WTC11 (cell line): ENCODE data around the gene LRRC51. TPM values are rescaled to one million over a fixed set of nuclear protein-coding genes. Genes with fewer than 3 reads are reported as not detected.

Experiments used
- ATAC-seq: fragments of 200-7000 bp; cut with Tn5 transposase; 2 replicates; pipeline ENCODE4 v1.10.0; 2021; ENCODE audit warnings: mild to moderate bottlenecking, moderate library complexity
- CTCF ChIA-PET: fragments of 300-600 bp; sonication (Branson Sonifier 250); formaldehyde crosslinking; loops from one replicate; lab custom pipeline; 2021; ENCODE audit warnings: antibody characterized with exemption; lab: Charles Lee
- POLR2A ChIA-PET: fragments of 350-600 bp; sonication (Branson Sonifier 250); formaldehyde crosslinking; loops from one replicate; lab custom pipeline; 2021; ENCODE audit warnings: antibody characterized with exemption; lab: Charles Lee
- DNase-seq: peaks from one replicate; pipeline ENCODE4 v3.0.0; 2021; ENCODE audit warnings: low spot score
- H3K27ac Mint-ChIP-seq: 2 replicates; pipeline ENCODE4 v1.8.0; 2021; ENCODE audit warnings: mixed read lengths
- H3K27me3 Mint-ChIP-seq: 2 replicates; pipeline ENCODE4 v1.8.0; 2021; ENCODE audit warnings: low read depth, mild to moderate bottlenecking, moderate library complexity, mixed read lengths
- H3K36me3 Mint-ChIP-seq: 2 replicates; pipeline ENCODE4 v1.8.0; 2021; ENCODE audit warnings: mixed read lengths
- H3K4me1 Mint-ChIP-seq: 2 replicates; pipeline ENCODE4 v1.8.0; 2022; ENCODE audit warnings: mixed read lengths
- H3K4me3 Mint-ChIP-seq: 2 replicates; pipeline ENCODE4 v1.8.0; 2021; ENCODE audit warnings: mild to moderate bottlenecking, moderate library complexity, mixed read lengths
- H3K9me3 Mint-ChIP-seq: 2 replicates; pipeline ENCODE4 v1.8.0; 2021; ENCODE audit warnings: mixed read lengths
- ESRRA ChIP-seq: sonication (generic); formaldehyde crosslinking; IDR thresholded peaks from 2 replicates; pipeline ENCODE4 v1.8.1; 2022; ENCODE audit warnings: mild to moderate bottlenecking, missing genetic modification reagents, borderline replicate concordance
- GRHL2 ChIP-seq: fragments of 250-450 bp; sonication (Bioruptor Pico); IDR thresholded peaks from 2 replicates; pipeline ENCODE4 v1.8.0; 2022; ENCODE audit warnings: mild to moderate bottlenecking, moderate library complexity; ENCODE audit not compliant: insufficient replicate concordance, severe bottlenecking
- GTF2I ChIP-seq: fragments of 250-450 bp; sonication (Bioruptor Pico); conservative IDR thresholded peaks from 2 replicates; pipeline ENCODE4 v1.4.0; 2021; ENCODE audit warnings: mild to moderate bottlenecking
- HMGA2 ChIP-seq: fragments of 250-450 bp; sonication (Bioruptor Pico); IDR thresholded peaks from 2 replicates; pipeline ENCODE4 v1.4.0; 2021; ENCODE audit warnings: mild to moderate bottlenecking, moderate library complexity
- NFATC4 ChIP-seq: fragments of 250-450 bp; sonication (Bioruptor Pico); IDR thresholded peaks from 2 replicates; pipeline ENCODE4 v1.9.0; 2021; ENCODE audit warnings: mild to moderate bottlenecking
- RELA ChIP-seq: sonication (generic); formaldehyde crosslinking; IDR thresholded peaks from 2 replicates; pipeline ENCODE4 v1.8.1; 2022; ENCODE audit warnings: missing genetic modification reagents, mild to moderate bottlenecking, borderline replicate concordance
- SOX15 ChIP-seq: fragments of 250-450 bp; sonication (Bioruptor Pico); IDR thresholded peaks from 2 replicates; pipeline ENCODE4 v1.9.0; 2021; ENCODE audit warnings: mild to moderate bottlenecking
- ZBTB21 ChIP-seq: sonication (generic); formaldehyde crosslinking; IDR thresholded peaks from 2 replicates; pipeline ENCODE4 v1.8.1; 2023; ENCODE audit warnings: mild to moderate bottlenecking, missing genetic modification reagents, borderline replicate concordance
- ZNF263 ChIP-seq: sonication (generic); formaldehyde crosslinking; IDR thresholded peaks from 2 replicates; pipeline ENCODE4 v1.8.1; 2022; ENCODE audit warnings: low read depth, mild to moderate bottlenecking, moderate library complexity, missing genetic modification reagents
- ZNF396 ChIP-seq: fragments of 250-450 bp; sonication (Bioruptor Pico); IDR thresholded peaks from 2 replicates; pipeline ENCODE4 v1.8.0; 2021; ENCODE audit warnings: mild to moderate bottlenecking, moderate library complexity, borderline replicate concordance
- total RNA-seq: library from RNA; stranded (reverse); gene quantifications from 3 replicates; pipeline ENCODE4 v1.2.3, GENCODE V29; 2021
- TF ChIP-seq, protein P1 (sequence below): sonication (generic); formaldehyde crosslinking; IDR thresholded peaks from 2 replicates; pipeline ENCODE4 v1.8.0; 2023; ENCODE audit warnings: missing genetic modification reagents, mild to moderate bottlenecking, borderline replicate concordance
- TF ChIP-seq, protein P2 (sequence below): fragments of 250-450 bp; sonication (Bioruptor Pico); IDR thresholded peaks from 2 replicates; pipeline ENCODE4 v1.9.0; 2021; ENCODE audit warnings: mild to moderate bottlenecking
- TF ChIP-seq, protein P3 (sequence below): sonication (generic); formaldehyde crosslinking; IDR thresholded peaks from 2 replicates; pipeline ENCODE4 v1.8.0; 2022; ENCODE audit warnings: missing genetic modification reagents
- TF ChIP-seq, protein P4 (sequence below): fragments of 250-450 bp; sonication (Bioruptor Pico); conservative IDR thresholded peaks from 2 replicates; pipeline ENCODE4 v1.9.0; 2021; ENCODE audit warnings: mild to moderate bottlenecking
- TF ChIP-seq, protein P5 (sequence below): fragments of 250-450 bp; sonication (Bioruptor Pico); IDR thresholded peaks from 2 replicates; pipeline ENCODE4 v2.1.2; 2022; ENCODE audit warnings: mild to moderate bottlenecking, moderate library complexity
- TF ChIP-seq, protein P6 (sequence below): sonication (generic); formaldehyde crosslinking; IDR thresholded peaks from 2 replicates; pipeline ENCODE4 v1.8.1; 2023; ENCODE audit warnings: mild to moderate bottlenecking, missing genetic modification reagents, moderate library complexity
- TF ChIP-seq, protein P7 (sequence below): fragments of 250-450 bp; sonication (Bioruptor Pico); IDR thresholded peaks from 2 replicates; pipeline ENCODE4 v1.9.0; 2021; ENCODE audit warnings: mild to moderate bottlenecking
- TF ChIP-seq, protein P8 (sequence below): fragments of 200-600 bp; IDR thresholded peaks from 2 replicates; pipeline ENCODE4 v1.8.0; 2022; ENCODE audit warnings: antibody characterized with exemption

LRRC51 gene
- total RNA-seq, 1 experiment from 2014 or later = 5.3 TPM

DNA sequence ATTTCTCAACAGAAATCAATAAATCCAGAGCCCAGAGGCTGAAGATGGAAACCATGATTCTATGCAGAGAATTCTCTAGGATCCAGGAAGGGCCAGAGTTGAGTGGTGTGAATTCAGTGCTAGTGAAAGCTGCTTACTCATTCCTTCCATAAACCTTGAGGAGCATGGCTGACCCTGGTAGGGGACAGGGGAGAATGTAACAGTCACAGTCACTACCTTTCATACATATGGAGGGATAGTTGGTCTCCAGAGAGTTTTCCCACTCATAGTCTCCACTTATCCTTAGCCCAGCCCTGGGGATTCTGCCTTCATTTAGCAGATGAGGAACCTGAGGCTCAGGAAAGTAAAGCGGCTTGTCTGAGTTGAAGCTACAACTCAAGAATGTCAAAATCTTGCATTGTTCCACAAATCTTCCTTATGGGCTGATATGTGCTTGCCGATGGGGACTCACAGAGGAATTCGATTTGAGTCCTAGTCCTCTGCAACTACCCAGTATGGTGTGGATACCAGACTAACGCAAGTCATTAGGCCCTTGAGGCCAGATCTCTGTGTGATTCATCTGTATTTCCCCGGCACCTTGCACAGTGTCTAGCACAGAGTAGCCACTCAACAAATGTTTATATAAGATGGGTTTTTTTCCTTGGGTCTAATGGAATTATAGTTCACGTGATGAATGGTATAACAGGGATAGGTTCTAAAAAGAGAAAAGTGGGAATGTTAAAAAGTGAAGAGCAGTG is 35.5 kb downstream of the LRRC51 start:
- H3K27ac Mint-ChIP-seq = no peak overlapping the region
- peaks cover 14% of the 10 kb centered on the region for H3K4me1 Mint-ChIP-seq
- peaks cover 65% of the 10 kb centered on the region for H3K27me3 Mint-ChIP-seq
- ATAC-seq (no peak), DNase-seq (no peak)
- H3K4me3 Mint-ChIP-seq = no peak overlapping the region
- ChIA-PET CTCF (no interaction called here), POLR2A (no interaction called here)
- no peaks in the 10 kb centered on the region for H3K36me3 Mint-ChIP-seq
- H3K9me3 Mint-ChIP-seq = peaks cover 12% of the 10 kb centered on the region
- TF ChIP-seq SOX15 (CRISPR knock-in tag) = no peak
- TF ChIP-seq, protein P1, sequence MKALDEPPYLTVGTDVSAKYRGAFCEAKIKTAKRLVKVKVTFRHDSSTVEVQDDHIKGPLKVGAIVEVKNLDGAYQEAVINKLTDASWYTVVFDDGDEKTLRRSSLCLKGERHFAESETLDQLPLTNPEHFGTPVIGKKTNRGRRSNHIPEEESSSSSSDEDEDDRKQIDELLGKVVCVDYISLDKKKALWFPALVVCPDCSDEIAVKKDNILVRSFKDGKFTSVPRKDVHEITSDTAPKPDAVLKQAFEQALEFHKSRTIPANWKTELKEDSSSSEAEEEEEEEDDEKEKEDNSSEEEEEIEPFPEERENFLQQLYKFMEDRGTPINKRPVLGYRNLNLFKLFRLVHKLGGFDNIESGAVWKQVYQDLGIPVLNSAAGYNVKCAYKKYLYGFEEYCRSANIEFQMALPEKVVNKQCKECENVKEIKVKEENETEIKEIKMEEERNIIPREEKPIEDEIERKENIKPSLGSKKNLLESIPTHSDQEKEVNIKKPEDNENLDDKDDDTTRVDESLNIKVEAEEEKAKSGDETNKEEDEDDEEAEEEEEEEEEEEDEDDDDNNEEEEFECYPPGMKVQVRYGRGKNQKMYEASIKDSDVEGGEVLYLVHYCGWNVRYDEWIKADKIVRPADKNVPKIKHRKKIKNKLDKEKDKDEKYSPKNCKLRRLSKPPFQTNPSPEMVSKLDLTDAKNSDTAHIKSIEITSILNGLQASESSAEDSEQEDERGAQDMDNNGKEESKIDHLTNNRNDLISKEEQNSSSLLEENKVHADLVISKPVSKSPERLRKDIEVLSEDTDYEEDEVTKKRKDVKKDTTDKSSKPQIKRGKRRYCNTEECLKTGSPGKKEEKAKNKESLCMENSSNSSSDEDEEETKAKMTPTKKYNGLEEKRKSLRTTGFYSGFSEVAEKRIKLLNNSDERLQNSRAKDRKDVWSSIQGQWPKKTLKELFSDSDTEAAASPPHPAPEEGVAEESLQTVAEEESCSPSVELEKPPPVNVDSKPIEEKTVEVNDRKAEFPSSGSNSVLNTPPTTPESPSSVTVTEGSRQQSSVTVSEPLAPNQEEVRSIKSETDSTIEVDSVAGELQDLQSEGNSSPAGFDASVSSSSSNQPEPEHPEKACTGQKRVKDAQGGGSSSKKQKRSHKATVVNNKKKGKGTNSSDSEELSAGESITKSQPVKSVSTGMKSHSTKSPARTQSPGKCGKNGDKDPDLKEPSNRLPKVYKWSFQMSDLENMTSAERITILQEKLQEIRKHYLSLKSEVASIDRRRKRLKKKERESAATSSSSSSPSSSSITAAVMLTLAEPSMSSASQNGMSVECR = no peak
- TF ChIP-seq GRHL2 (CRISPR knock-in tag) = no peak
- TF ChIP-seq, protein P2, sequence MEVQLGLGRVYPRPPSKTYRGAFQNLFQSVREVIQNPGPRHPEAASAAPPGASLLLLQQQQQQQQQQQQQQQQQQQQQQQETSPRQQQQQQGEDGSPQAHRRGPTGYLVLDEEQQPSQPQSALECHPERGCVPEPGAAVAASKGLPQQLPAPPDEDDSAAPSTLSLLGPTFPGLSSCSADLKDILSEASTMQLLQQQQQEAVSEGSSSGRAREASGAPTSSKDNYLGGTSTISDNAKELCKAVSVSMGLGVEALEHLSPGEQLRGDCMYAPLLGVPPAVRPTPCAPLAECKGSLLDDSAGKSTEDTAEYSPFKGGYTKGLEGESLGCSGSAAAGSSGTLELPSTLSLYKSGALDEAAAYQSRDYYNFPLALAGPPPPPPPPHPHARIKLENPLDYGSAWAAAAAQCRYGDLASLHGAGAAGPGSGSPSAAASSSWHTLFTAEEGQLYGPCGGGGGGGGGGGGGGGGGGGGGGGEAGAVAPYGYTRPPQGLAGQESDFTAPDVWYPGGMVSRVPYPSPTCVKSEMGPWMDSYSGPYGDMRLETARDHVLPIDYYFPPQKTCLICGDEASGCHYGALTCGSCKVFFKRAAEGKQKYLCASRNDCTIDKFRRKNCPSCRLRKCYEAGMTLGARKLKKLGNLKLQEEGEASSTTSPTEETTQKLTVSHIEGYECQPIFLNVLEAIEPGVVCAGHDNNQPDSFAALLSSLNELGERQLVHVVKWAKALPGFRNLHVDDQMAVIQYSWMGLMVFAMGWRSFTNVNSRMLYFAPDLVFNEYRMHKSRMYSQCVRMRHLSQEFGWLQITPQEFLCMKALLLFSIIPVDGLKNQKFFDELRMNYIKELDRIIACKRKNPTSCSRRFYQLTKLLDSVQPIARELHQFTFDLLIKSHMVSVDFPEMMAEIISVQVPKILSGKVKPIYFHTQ (CRISPR knock-in tag) = no peak
- TF ChIP-seq ESRRA = no peak
- TF ChIP-seq, protein P3, sequence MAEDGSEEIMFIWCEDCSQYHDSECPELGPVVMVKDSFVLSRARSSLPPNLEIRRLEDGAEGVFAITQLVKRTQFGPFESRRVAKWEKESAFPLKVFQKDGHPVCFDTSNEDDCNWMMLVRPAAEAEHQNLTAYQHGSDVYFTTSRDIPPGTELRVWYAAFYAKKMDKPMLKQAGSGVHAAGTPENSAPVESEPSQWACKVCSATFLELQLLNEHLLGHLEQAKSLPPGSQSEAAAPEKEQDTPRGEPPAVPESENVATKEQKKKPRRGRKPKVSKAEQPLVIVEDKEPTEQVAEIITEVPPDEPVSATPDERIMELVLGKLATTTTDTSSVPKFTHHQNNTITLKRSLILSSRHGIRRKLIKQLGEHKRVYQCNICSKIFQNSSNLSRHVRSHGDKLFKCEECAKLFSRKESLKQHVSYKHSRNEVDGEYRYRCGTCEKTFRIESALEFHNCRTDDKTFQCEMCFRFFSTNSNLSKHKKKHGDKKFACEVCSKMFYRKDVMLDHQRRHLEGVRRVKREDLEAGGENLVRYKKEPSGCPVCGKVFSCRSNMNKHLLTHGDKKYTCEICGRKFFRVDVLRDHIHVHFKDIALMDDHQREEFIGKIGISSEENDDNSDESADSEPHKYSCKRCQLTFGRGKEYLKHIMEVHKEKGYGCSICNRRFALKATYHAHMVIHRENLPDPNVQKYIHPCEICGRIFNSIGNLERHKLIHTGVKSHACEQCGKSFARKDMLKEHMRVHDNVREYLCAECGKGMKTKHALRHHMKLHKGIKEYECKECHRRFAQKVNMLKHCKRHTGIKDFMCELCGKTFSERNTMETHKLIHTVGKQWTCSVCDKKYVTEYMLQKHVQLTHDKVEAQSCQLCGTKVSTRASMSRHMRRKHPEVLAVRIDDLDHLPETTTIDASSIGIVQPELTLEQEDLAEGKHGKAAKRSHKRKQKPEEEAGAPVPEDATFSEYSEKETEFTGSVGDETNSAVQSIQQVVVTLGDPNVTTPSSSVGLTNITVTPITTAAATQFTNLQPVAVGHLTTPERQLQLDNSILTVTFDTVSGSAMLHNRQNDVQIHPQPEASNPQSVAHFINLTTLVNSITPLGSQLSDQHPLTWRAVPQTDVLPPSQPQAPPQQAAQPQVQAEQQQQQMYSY (CRISPR knock-in tag) = no peak
- TF ChIP-seq, protein P4, sequence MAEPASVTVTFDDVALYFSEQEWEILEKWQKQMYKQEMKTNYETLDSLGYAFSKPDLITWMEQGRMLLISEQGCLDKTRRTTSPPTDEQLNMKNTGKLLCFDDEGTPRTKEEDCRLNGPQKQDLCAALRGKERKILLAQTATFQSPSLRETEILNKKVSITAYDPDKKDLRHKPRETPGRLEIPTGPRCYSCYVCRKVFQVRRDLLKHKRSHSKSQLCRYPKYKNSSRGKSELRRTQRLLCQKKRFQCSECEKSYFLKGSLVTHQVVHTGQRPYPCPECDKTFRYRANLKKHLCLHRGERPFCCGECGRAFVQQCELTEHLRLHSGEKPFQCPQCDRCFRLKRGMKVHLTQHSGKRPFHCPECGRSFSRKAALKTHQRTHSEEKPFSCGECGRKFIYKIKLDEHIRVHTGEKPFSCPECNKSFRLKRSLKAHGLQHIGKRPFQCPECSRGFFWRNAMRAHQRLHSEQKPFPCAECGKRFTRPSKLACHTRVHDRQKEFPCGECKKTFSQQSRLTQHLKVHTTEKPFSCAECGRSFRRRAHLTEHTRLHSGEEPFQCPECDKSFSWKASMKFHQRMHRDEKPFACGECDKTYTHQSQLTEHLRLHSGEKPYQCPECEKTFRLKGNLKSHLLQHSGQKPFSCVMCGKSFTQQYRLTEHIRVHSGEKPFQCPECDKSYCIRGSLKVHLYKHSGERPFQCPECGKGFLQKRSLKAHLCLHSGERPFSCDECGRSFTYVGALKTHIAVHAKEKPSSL (CRISPR knock-in tag) = no peak
- no peak for TF ChIP-seq GTF2I (CRISPR knock-in tag)
- no peak for TF ChIP-seq ZNF396 (CRISPR knock-in tag)
- TF ChIP-seq, protein P5, sequence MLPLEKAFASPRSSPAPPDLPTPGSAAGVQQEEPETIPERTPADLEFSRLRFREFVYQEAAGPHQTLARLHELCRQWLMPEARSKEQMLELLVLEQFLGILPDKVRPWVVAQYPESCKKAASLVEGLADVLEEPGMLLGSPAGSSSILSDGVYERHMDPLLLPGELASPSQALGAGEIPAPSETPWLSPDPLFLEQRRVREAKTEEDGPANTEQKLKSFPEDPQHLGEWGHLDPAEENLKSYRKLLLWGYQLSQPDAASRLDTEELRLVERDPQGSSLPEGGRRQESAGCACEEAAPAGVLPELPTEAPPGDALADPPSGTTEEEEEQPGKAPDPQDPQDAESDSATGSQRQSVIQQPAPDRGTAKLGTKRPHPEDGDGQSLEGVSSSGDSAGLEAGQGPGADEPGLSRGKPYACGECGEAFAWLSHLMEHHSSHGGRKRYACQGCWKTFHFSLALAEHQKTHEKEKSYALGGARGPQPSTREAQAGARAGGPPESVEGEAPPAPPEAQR (CRISPR knock-in tag) = no peak
- TF ChIP-seq NFATC4 (CRISPR knock-in tag) = no peak
- no peak for TF ChIP-seq ZBTB21
- TF ChIP-seq, protein P6, sequence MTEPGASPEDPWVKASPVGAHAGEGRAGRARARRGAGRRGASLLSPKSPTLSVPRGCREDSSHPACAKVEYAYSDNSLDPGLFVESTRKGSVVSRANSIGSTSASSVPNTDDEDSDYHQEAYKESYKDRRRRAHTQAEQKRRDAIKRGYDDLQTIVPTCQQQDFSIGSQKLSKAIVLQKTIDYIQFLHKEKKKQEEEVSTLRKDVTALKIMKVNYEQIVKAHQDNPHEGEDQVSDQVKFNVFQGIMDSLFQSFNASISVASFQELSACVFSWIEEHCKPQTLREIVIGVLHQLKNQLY (CRISPR knock-in tag) = no peak
- TF ChIP-seq, protein P7, sequence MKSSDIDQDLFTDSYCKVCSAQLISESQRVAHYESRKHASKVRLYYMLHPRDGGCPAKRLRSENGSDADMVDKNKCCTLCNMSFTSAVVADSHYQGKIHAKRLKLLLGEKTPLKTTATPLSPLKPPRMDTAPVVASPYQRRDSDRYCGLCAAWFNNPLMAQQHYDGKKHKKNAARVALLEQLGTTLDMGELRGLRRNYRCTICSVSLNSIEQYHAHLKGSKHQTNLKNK (CRISPR knock-in tag) = no peak
- TF ChIP-seq HMGA2 (CRISPR knock-in tag) = no peak
- TF ChIP-seq ZNF263 (CRISPR knock-in tag) = no peak
- TF ChIP-seq RELA (CRISPR knock-in tag) = no peak
- TF ChIP-seq, protein P8, sequence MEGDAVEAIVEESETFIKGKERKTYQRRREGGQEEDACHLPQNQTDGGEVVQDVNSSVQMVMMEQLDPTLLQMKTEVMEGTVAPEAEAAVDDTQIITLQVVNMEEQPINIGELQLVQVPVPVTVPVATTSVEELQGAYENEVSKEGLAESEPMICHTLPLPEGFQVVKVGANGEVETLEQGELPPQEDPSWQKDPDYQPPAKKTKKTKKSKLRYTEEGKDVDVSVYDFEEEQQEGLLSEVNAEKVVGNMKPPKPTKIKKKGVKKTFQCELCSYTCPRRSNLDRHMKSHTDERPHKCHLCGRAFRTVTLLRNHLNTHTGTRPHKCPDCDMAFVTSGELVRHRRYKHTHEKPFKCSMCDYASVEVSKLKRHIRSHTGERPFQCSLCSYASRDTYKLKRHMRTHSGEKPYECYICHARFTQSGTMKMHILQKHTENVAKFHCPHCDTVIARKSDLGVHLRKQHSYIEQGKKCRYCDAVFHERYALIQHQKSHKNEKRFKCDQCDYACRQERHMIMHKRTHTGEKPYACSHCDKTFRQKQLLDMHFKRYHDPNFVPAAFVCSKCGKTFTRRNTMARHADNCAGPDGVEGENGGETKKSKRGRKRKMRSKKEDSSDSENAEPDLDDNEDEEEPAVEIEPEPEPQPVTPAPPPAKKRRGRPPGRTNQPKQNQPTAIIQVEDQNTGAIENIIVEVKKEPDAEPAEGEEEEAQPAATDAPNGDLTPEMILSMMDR = no peak
